ENCODE measurements around the gene NCDN. TPM values are rescaled to one million over a fixed set of nuclear protein-coding genes. Genes with fewer than 3 reads are reported as not detected.
"Not testable (repeated sequence)": the region's sequence is repeated elsewhere in the genome, so short reads cannot be mapped to it uniquely, and the experiment has no call there.

Gene NCDN
- total and polyA plus RNA-seq, 2 experiments from 2014 or later = 29.6 to 39.7 TPM

DNA sequence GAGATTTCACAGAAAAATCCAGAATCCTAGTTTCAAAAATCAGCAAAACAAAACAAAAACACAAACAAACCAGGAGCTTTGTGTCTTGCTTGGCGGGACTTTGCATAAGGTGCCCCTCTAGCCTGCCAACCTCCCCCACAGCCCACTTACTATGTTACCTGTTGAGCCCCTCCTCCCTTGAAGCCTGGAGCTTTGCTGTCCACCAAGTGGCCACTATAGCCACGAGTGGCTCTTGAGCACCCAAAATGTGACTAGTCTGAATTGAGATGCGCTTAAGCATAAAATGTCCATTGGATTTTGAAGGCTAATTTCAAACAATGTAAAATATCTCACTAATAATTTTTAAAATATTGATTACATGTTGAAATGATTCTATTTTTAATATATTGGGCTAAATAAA, 27.7 kb downstream of the NCDN start:
- 72 to 76% methylated on average over 3 of the region's 3 CpGs for WGBS, 2 experiments (ENCODE audit: low coverage in 1 of 2, low lambda C conversion rate in 2 of 2, missing lambda C conversion rate in 2 of 2)
- Histone ChIP-seq H3K4me1 (ENCODE audit: insufficient read depth) (no peaks in the 10 kb centered on the region), H3K4me3 (no peak overlapping the region), H3K9me3 (ENCODE audit: low read depth) (no peaks in the 10 kb centered on the region), H3K4me2 (ENCODE audit: unreplicated experiment) (no peak overlapping the region), H3F3A (ENCODE audit: insufficient read depth) (no peaks in the 10 kb centered on the region), H2AFZ (no peak overlapping the region), H3K79me2 (ENCODE audit: insufficient read depth) (no peaks in the 10 kb centered on the region), H3K36me3 (ENCODE audit: low read depth) (no peaks in the 10 kb centered on the region), H3K9me2 (ENCODE audit: insufficient read depth) (no peaks in the 10 kb centered on the region), H3K27ac (no peak overlapping the region), H3K27me3 (replicated peaks; ENCODE audit: insufficient read depth) (no peaks in the 10 kb centered on the region), H4K20me1 (ENCODE audit: insufficient read depth) (no peaks in the 10 kb centered on the region), H3K9ac (no peak overlapping the region)
- in situ Hi-C loops (cut with MboI) = no loop called here
- DNase-seq = no peak
- no peak for TF ChIP-seq EZH2phosphoT487 (IDR thresholded peaks at IDR 0.05; ENCODE audit: insufficient read depth, low read depth)
- TF ChIP-seq EZH2 (IDR thresholded peaks at IDR 0.05; ENCODE audit: insufficient read depth, poor library complexity, severe bottlenecking) = no peak

DNA sequence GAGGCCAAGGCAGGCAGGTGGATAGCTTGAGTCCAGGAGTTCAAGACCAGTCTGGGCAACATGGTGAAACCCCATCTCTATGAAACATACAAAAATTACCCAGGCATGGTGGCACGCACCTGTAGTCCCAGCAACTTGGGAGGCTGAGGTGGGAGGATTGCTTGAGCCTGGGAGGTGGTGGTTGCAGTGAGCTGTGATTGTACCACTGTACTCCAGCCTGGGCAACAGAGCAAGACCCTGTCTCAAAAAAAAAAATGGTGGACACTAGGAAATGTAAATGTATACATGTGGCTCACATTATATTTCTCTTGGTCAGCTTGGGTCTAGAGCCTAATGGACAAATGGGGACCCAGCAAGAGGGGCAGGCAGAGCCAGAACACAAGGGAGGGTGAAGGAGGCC, 28.2 kb downstream of the NCDN start:
- H4K20me1 ChIP-seq (ENCODE audit: insufficient read depth); in situ Hi-C loops (cut with MboI); H3K9me3 ChIP-seq (ENCODE audit: low read depth); H3K4me3 ChIP-seq; H3K27me3 ChIP-seq (replicated peaks; ENCODE audit: insufficient read depth); H3F3A ChIP-seq (ENCODE audit: insufficient read depth); H3K27ac ChIP-seq; H3K4me1 ChIP-seq (ENCODE audit: insufficient read depth); H3K36me3 ChIP-seq (ENCODE audit: low read depth); H3K9ac ChIP-seq; H3K4me2 ChIP-seq (ENCODE audit: unreplicated experiment); H3K9me2 ChIP-seq (ENCODE audit: insufficient read depth); H2AFZ ChIP-seq; H3K79me2 ChIP-seq (ENCODE audit: insufficient read depth); DNase-seq: not testable (repeated sequence)
- WGBS, 2 experiments (ENCODE audit: low coverage in 1 of 2, low lambda C conversion rate in 2 of 2, missing lambda C conversion rate in 2 of 2) = 92 to 96% methylated on average over 1 of the region's 1 CpG

DNA sequence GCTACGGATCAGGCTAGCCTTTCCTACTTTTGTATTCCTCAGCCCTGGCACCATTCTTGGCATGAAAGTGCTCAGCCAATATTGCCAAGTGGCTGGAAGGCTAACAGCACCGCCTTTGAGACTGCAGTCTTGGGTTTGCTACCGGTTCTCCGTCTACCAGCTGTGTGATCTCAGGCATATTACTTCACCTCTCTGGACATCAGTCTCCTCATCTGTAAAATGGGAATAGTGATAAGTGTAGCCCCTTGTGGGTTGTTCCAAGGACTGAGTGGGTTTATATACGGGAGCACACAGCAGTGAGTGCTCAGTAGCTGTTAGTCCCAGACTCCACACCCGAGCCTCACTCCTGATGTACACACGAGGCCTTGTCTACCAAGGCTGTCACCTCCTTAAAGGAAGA, 29.2 kb downstream of the NCDN start:
- Histone ChIP-seq H3K4me2 (ENCODE audit: unreplicated experiment) (no peak overlapping the region), H3F3A (ENCODE audit: insufficient read depth) (no peaks in the 10 kb centered on the region), H3K9me2 (ENCODE audit: insufficient read depth) (no peaks in the 10 kb centered on the region), H2AFZ (no peak overlapping the region), H3K79me2 (ENCODE audit: insufficient read depth) (no peaks in the 10 kb centered on the region), H3K9ac (no peak overlapping the region), H3K27ac (no peak overlapping the region), H3K9me3 (ENCODE audit: low read depth) (no peaks in the 10 kb centered on the region), H3K4me1 (ENCODE audit: insufficient read depth) (no peaks in the 10 kb centered on the region), H3K36me3 (ENCODE audit: low read depth) (no peaks in the 10 kb centered on the region), H3K4me3 (no peak overlapping the region), H4K20me1 (ENCODE audit: insufficient read depth) (no peaks in the 10 kb centered on the region), H3K27me3 (replicated peaks; ENCODE audit: insufficient read depth) (no peaks in the 10 kb centered on the region)
- no peak for TF ChIP-seq EZH2phosphoT487 (IDR thresholded peaks at IDR 0.05; ENCODE audit: insufficient read depth, low read depth)
- no peak for TF ChIP-seq EZH2 (IDR thresholded peaks at IDR 0.05; ENCODE audit: insufficient read depth, poor library complexity, severe bottlenecking)
- 96 to 98% methylated on average over 7 of the region's 7 CpGs for WGBS, 2 experiments (ENCODE audit: low coverage in 1 of 2, low lambda C conversion rate in 2 of 2, missing lambda C conversion rate in 2 of 2)
- DNase-seq = no peak
- in situ Hi-C loops (cut with MboI) = no loop called here

DNA sequence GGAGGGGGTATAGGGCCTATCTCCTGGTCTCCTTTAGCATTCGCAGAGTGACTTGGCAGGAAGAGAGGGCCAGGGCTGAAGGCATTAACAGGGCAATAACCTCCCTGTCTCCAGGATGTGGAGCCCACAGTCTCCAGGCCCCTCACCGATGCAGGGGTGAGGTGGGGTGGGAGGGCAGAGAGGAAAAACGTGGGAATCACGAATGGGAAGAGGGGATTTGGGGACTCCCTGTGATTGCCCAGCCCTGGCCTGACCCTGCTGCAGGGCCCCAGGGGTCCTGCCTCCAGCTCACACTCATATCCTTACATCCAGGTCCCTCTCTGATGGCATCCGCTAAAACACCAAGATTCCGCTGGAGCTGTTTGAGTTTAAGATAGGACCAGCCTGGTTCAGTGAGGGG, 30.1 kb downstream of the NCDN start:
- Histone ChIP-seq H3K27me3 (replicated peaks; ENCODE audit: insufficient read depth) (no peaks in the 10 kb centered on the region), H4K20me1 (ENCODE audit: insufficient read depth) (no peaks in the 10 kb centered on the region), H3K4me3 (no peak overlapping the region), H3K4me2 (ENCODE audit: unreplicated experiment) (no peak overlapping the region), H3K9me3 (ENCODE audit: low read depth) (no peaks in the 10 kb centered on the region), H3K9ac (no peak overlapping the region), H3K4me1 (ENCODE audit: insufficient read depth) (no peaks in the 10 kb centered on the region), H3K36me3 (ENCODE audit: low read depth) (no peaks in the 10 kb centered on the region), H2AFZ (no peak overlapping the region), H3K27ac (no peak overlapping the region), H3K79me2 (ENCODE audit: insufficient read depth) (no peaks in the 10 kb centered on the region), H3K9me2 (ENCODE audit: insufficient read depth) (no peaks in the 10 kb centered on the region), H3F3A (ENCODE audit: insufficient read depth) (no peaks in the 10 kb centered on the region)
- whole genome bisulfite sequencing, 2 experiments (ENCODE audit: low coverage in 1 of 2, low lambda C conversion rate in 2 of 2, missing lambda C conversion rate in 2 of 2) = 76% methylated on average over 6 of the region's 6 CpGs
- in situ Hi-C loops (cut with MboI) = no loop called here
- TF ChIP-seq EZH2phosphoT487 (IDR thresholded peaks at IDR 0.05; ENCODE audit: insufficient read depth, low read depth) (no peak), EZH2 (IDR thresholded peaks at IDR 0.05; ENCODE audit: insufficient read depth, poor library complexity, severe bottlenecking) (no peak)
- no peak for DNase-seq

DNA sequence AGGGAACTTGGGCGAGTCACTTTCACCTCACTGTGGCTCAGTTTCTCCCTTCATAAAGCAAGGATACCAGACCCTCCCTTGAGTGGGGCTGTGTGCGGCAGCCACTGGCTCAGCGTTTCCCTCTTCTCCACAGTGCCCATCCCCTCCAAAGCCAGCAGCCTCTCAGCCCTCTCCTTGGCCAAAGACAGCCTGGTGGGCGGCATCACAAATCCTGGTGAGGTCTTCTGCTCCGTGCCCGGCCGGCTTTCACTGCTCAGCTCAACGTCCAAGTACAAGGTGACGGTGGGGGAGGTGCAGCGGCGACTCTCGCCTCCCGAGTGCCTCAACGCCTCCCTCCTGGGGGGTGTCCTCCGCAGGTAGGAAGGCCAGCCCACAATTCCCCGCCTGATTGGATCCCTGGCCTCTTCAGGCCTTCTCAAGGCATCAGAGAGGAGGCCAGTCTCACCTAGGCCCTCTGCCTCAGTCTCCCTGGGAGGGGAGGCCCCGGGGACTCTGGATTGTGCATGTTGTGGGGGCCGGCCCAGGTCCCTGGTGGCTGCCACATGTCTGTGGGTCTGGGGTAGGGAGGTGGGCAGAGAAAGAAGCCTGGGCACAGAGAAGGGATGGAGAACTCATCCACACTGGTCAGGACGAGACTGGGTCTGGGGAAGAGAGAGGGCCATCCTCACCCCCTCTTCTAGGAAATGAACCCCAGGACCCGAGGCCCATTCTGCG, 30.8 kb downstream of the NCDN start:
- H3K27ac ChIP-seq = no peak overlapping the region
- H2AFZ ChIP-seq = no peak overlapping the region
- H3K9ac ChIP-seq = no peak overlapping the region
- H3K9me3 ChIP-seq (ENCODE audit: low read depth) = no peaks in the 10 kb centered on the region
- no peaks in the 10 kb centered on the region for H3F3A ChIP-seq (ENCODE audit: insufficient read depth)
- no peaks in the 10 kb centered on the region for H4K20me1 ChIP-seq (ENCODE audit: insufficient read depth)
- no peak overlapping the region for H3K4me2 ChIP-seq (ENCODE audit: unreplicated experiment)
- H3K36me3 ChIP-seq (ENCODE audit: low read depth) = no peaks in the 10 kb centered on the region
- no peaks in the 10 kb centered on the region for H3K9me2 ChIP-seq (ENCODE audit: insufficient read depth)
- H3K79me2 ChIP-seq (ENCODE audit: insufficient read depth) = no peaks in the 10 kb centered on the region
- in situ Hi-C loops (cut with MboI) = no loop called here
- no peak overlapping the region for H3K4me3 ChIP-seq
- no peaks in the 10 kb centered on the region for H3K4me1 ChIP-seq (ENCODE audit: insufficient read depth)
- WGBS, 2 experiments (ENCODE audit: low coverage in 1 of 2, low lambda C conversion rate in 2 of 2, missing lambda C conversion rate in 2 of 2) = 77 to 79% methylated on average over 20 to 21 of the region's 21 CpGs
- no peaks in the 10 kb centered on the region for H3K27me3 ChIP-seq (replicated peaks; ENCODE audit: insufficient read depth)
- TF ChIP-seq EZH2phosphoT487 (IDR thresholded peaks at IDR 0.05; ENCODE audit: insufficient read depth, low read depth) = no peak
- no peak for TF ChIP-seq EZH2 (IDR thresholded peaks at IDR 0.05; ENCODE audit: insufficient read depth, poor library complexity, severe bottlenecking)
- no peak for DNase-seq
